GM18508 (cell line): Measurements from ENCODE around the gene PTPN3.

Source experiments
- ATAC-seq: cut with Tn5 transposase; IDR thresholded peaks from one replicate; pipeline ENCODE4 v1.9.1; 2021; ENCODE audit warnings: moderate number of reproducible peaks; ENCODE audit not compliant: insufficient read depth, unreplicated experiment

The PTPN3 gene

DNA sequence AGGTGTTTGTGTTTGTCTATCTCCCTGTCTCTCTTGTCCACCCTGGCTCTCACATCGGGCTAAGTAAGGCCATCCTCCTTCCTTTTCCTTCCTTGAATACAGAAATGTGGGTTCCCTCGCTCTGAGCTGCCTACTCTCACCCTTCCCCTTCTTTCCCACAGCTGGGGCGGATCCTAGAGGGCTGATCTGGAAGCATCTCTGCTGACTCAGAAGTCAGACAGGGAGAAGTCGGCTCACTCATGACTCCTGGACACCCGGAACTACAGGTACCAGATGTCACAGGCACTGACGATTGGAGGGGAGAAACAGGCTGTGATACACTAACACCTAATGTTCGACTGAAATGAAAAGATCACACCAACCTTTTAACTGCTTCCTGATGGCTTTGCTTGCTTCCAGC is 41.3 kb downstream of the PTPN3 start:
- ATAC-seq: no peak

DNA sequence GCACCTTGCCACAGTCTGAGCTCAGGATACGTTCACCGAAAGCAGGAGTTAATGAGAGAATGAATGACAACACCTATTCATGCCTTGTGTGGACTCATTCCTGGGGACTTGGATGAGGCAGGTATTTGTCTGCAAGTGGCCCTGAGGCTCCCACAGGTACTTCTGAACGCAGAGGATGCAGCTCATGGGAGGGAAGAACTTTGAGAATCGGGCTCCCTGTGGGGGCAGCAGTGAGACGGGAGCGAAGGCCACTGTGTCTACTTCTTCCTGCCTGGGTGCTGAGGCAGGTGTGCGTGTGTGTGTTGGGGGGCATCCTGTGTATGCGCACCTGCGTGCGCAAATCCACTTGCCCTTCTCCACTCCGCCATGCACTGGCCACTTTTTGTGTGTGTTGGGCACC is 42.2 kb downstream of the PTPN3 start:
- ATAC-seq: no peak

DNA sequence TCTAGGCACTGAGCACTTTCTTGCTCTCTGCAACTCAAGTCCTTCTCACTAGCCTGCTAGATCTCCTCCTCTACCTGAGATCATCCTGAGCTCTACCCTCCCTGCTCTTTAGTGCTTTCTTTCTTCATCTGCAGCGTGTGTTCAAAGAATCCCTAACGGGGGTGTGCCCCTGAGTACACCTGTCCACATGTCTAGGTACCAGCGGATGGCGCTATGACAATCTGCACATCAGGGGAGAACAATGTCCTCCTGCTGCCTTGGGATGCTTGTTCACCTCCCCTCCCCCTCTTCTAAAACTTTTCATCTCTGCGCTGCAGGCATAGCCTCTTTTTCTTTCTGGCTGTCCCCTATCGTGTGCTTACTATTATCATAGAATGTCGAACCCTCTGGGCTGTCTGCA is 42.7 kb downstream of the PTPN3 start:
- no peak for ATAC-seq

DNA sequence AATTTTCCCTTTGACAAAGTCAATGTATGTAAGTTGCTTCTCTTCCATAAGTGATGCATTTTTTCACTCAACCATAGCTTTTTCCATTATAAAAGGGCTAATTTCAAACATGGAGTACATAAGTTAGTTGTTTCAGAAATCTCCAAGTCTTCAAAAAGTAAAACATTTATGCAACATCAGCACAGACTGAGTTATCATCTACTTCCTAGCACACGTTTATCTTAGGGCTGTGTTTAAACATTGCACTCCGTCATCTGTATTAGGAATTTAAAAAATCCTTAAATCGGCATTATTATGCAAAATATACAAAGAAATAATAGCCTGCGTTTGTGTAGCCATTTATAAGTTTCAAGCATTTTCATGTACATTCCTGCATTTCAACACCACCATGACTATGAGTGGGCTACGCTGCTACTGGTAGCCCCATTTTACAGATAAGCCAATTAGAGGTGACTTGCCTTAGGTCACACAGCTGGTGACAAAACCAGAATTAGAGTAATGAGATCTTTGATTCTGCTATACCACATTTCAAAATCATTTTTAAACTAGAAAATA is 43.4 kb downstream of the PTPN3 start:
- ATAC-seq: no peak

DNA sequence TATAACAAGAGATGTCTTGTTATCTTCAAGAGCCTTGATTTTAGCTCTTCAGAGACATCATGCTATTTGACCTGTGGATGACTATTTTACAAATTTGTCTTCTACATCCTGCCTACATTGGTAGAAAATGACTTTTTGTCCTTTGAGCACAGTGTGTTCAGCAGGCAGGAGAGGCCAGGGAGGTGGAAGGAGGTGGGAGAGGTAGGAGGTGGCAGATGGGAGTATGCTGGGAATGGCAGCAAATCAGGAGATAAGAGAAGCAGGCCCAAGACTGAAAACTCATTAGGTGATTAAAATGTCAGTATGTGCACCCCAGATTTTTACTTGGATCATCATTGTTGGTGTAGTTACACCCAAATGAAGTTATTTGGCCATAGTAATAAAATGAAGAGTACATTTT is 44.1 kb downstream of the PTPN3 start:
- no peak for ATAC-seq

DNA sequence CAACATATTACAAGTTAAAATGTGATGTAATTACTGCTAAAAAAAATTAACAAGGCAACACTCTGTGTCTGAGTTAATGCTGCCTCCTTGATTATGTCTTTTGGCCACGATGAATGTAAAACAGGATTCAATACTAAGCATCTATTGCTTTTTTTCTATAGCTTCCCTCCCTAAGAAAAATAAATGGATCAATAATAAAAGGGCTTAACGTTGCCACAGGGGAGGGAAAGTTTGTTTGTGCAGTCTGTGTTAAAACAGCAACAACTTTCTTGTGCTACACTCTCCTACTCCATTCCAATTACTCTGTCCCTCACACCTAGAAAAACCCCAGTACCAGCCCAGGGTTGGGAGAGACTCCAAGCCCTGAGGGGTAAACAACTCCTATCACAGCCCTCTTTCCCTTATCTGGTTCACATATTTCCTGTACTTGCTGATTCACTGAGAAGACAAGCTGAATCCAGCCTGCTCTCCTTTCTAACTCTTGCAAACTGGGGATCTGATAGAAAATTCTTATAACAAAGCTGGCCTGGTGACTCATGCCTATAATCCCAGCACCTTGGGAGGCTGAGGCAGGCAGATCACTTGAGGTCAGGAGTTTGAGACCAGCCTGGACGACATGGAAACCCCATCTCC is 44.8 kb downstream of the PTPN3 start:
- ATAC-seq: no peak

DNA sequence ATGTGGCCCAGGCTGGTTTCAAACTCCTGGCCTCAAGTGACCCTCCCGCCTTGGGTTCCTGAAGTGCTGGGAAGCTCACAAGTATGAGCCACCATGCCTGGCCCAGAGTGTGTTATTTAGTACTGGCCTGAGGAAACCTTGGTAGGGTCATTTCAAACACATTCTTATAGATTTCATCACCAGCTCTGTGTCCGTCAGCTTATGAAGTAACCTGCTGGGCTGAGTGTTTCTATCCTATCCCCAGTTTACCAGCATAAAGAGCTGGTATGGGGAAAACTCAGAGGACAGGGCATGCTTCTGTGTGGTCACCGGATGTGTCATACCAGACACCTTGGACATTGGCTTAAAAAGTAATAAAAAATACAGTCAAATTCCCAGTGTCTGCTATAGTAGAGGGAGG is 45.3 kb downstream of the PTPN3 start:
- no peak for ATAC-seq

DNA sequence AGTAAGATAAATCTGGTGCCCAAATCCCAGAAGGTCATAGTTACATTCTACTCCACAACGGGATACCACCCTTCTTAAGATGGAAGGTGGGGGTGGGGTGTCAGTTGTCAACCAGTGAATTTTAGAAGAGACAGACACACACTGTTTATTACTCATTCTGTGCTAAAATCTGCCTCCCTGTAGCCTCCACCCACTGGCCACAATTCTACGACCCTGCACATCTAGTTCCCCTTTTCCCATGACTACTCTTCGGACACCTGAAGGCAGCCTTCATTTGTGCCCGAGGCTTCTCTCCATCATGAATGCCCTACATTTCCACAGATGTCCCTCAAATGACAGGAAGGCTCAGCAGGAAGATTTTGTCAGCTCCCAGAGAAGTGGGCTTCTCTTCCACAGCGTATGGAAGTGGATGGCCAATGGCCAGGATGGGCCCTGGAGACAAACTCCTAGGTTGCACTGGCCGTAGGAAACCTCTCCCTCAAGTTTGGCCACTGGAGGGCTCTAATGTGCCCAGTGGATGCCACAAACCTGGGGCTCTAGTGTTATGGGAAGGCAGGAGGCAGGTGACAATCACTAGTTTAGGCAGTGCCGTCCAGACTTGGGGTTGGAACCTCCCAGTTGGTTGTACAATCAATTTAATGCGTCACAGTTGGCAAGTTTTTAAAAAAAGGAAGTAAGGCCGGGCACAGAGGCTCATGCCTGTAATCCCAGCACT is 46.6 kb downstream of the PTPN3 start:
- ATAC-seq: no peak

DNA sequence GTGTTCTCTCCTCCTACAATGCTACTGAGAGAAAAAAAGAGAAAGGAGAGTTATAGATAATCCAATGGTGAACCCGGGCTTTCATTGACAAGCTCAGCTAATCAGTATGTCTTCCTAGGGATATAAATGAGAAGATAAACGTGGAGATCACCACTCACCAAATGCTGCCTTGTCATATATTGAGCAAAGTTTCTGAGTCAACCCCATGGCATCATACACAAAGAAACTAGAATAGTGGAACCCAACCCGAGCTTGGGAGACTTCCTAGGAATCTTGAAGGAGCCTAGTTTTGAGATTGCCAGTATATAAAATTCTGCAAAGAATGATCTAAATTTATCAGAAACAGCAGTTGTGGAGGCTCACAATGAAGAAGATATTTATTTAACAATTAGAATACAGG is 47.8 kb downstream of the PTPN3 start:
- no peak for ATAC-seq

DNA sequence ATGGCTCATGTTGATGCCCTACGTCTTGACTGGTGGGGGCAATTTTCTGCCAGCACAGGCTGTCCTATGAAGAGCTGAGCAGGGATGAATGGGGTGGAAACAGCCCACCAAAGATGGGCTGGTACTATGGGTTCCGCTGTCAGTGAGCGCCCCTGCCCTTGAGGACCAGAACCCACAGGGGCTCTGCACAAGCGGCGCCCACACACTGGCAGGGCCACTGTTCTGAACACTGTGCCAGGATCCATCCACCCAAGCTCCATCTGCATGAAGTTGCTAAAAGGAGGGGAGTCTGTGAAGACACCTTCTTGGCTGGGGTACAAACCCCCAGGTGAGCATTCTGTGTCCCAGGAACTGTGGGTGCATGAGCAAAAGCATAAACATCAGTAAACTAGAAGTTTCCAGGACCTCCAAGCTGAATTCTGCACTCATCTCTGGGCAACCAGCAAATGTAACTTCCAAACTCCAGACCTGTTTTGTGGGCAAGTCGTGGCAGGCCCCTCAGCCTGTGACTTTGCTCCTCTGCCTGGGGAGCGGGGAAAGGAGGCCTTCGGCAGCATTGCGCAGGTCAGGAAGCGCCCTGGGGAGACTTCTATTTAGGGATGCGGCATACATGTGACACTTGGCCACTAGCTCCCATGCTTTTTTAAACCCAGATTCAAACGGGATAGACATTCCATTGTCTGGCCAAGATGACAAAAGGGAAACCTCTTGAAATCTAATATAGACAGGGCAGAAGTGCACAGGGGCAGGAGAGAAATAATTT is 48.9 kb downstream of the PTPN3 start:
- no peak for ATAC-seq

DNA sequence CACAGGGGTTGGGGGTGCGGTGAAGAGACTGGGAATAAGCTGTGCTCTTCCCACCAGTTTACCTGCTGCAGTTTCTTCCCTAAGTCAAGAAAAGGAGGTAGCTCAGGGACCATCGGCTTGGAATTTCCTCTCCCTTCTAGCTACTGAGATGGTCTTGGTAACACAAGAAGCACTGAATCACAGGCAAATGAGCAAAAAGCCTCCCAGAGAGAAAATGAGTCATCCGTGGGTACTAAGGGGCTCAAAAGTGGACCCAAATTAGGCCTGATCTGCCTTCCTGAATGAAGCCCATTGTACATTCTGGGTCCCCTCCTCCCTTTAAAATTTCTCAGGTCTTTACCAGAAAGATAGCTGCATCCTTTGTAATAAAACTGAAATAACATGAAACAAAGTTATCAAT is 49.9 kb downstream of the PTPN3 start:
- no peak for ATAC-seq

DNA sequence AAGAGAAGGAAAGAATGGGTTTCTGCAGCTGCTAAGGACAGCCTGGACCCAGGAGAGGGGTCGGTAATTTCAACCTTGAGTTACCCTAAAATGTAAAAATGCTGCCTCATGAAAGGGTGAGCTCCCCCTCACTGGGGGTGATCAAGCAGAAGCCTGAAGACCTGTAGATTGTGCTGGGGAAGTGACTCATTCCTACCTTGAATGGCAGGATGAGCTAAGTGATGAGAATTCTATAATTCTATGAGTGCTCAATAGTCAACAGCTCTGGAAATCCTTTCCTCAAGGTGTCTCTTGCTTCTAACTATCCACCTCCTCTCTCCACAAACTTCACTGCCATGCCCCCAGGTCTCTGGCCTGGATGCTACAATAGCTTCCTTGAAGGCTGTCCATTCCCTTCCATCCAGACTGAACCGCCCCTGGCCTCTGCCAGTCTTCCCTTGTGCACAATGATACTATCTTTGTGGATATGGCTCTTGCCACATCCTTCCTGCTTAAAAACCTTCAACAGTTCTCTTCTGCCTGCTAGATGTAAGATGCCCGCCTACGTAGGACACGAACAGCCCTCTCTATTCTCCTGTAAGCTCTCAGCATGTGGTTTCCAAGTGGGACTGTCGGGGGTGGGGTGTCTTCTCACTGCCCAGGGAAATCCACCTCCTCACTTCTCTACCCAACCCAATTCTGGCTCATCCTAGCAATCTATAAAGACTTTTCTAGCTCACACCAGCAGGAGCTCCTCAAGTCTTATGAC is 50.6 kb downstream of the PTPN3 start:
- no peak for ATAC-seq

DNA sequence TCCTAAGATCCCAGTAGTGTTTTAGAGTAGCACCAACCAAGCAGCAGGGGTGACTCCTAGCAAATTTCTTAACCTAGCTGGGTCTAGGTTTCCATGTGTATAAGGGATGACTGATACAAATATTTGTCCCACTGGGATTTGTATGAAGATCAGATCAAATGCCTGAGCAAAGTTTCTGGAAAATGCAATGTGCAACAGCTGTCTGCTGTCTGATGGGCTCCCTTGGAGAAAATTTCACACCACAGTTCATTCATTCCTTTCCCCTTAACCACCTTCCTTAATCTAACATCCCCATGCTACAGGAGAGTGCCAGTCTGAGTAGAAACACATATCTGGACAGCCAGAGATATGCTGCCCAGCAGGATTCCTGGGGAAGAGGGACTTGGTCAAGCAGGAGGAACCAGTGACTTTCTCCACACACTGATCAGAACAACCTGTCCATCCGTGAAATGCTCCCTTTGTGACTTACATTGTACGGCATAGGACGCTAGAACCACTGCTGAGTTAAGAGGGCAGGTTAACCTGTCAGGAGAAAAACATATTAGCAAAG is 53.3 kb downstream of the PTPN3 start:
- ATAC-seq: no peak

DNA sequence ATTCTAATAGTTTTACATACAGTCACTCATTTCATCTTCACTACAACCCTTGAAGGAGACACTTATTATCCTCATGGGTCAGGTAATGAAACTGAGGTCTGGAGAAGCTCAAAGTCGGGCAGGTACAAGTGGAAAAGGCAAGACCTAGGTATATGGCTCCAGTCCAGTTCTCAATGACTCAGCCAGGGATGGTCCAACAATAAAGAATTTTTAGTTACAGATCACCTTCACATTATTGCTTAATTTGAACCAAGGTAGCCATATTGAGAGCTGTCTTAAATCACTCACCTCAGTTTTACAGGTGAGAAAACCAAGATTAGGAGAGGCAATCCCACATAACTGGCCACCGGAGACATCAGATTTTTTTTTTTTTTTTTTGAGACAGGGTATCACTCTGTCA is 55.4 kb downstream of the PTPN3 start:
- no peak for ATAC-seq

DNA sequence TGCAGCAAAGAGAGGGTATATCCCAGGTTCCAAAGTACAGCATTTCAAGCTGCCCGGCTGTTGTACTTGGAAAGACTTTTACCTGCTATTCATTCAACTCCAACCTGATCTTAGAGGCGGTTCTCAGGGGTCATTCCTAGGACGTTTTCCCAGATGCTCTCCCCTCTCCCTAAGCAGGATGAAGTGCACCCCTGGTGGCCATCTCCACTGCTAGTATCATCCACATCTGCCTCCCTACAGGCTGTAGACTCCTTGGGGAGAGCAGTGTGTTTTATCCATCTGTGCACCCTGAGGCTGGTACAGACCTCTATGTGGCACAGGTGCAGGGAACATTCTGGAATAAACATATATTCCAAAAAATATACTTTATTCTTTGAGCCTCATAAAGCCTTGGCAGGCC is 56.8 kb downstream of the PTPN3 start:
- no peak for ATAC-seq

DNA sequence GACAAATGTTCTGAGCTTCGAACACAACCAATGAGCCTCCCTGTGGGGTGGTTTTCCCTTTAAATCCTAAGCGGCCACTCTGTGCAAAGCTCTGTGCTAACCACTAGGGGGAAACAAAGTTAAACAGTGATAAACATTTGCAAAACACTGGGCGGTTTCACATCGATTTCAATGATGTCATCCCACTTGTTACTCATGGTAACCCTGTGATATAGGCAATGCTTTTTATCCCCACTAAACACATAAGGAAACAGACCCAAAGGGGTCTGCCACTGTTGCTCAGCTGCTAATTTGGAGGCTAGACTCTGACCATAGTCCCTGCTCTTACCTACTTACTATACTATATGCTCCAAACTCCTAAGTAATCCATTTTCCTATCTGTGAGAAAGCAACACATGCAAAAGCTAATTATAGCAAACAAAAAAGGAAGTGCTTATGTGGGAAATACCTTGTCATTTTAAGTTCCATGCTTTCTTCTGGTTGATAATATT is 57.3 kb downstream of the PTPN3 start:
- ATAC-seq: peak; percentile 96

DNA sequence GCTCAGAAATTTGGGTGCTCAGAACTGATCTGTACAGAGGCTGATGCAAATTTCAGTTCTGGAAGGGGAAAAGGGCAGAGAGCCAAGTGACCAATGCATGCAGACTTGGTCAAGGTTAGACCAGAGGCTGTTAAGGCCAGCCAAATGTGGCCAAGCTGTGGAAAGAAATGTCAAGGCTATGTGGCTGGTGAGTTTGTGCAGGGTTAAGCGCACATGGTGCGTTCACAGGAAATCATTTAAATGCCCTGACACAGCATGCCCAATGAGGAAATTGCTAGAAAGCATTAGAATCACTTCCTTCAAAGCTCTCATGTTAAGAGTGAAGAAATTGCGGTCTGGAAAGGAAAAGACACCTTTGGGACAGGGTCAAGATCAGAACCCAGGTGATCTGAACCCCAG is 58.0 kb downstream of the PTPN3 start:
- no peak for ATAC-seq

DNA sequence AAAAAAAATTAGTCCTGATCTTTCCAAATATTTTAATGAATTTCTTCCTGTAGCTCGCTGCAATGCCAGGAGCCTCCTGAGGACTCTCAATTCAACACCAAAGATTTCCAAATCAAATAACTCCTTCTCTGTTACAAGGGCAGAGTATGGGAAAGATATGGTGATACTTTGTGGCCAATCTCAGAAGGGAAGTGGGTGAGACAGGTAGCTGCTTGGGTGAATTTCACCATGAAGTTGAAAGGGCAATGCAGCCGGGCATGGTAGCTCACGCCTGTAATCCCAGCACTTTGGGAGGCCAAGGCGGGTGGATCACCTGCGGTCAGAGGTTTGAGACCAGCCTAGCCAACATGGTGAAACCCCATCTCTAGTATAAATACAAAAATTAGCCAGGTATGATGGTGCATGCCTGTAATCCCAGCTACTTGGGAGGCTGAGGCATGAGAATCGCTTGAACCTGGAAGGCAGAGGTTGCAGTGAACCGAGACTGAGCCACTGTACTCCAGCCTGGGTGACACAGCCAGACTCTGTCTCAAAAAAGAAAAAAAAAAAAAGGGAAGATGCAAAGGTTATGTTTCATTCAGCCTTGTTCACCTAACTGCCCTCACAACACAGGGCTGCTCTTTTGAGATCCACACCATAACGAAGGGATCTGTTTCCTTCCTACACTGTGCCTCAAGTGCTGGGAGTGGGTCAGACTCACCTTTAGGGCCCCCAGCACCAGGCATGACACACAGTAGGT is 58.6 kb downstream of the PTPN3 start:
- no peak for ATAC-seq

DNA sequence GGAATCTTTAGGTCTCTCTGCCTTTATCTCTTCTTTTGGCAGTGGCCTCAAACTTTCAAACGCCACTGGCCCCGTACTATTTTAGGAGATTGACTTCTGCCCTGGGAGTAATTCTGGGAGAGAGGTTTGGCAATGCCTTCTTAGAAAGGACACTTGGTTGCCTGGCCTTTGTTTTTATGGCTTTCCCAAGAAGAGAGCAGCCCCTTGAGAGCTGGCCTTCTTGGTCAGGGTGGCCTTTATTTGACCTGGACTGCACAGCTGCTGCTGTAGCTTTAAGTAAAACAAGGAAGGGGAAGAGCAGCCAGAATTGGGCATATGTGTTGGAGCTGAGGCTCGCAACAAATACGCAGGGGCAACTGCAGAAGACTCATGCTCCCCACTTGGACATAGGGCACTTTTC is 60.8 kb downstream of the PTPN3 start:
- no peak for ATAC-seq

DNA sequence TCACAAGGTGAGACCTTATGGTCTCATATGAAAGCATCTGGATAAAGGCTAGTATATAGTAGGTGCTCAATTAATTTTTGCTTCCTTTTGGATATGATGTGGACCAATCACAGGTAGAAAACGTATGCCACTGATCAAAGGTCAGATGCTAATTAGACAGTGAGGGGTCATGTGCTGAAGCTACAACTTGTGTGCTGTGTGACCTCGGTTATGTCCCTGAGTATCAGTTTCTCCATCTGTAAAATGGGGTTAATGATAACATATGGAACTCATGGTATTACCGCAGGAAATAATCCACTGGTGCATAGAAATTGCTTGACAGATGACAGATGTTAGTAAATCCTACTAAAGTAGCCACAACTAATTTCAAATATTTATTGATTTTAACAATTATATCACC is 62.0 kb downstream of the PTPN3 start:
- ATAC-seq: no peak
